ENCODE data around the gene CD4.

CD4 gene

DNA sequence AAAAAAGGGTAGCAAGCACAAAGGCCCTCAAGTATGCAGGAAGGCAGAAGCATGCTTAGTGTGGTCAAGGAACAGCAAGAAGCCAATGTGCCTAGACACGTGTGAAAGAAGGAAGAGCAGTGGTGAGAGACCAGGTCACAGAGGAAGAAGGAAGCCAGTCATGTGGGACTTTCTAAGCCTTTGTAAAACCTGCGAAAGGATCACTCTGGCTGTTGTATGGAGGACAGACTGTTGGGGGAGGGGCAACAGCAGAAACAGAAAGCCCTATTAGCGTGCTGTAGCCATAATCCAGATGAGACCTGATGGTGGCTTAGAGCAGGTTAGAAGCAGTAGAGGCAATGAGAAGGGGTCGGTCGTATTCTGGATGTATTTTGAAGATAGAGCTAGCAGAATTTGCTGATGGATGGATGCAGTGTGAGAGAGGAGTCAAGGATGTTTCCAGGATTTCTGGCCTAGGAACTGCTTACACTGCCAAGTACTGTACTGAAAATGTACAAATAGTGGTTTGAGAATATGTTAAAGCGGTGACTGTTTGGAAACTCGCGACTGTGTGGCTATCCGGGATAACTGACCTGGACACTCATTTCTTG, 30.7 kb upstream of the CD4 start:
- DNase-seq (ENCODE audit: low spot score) = no peak

DNA sequence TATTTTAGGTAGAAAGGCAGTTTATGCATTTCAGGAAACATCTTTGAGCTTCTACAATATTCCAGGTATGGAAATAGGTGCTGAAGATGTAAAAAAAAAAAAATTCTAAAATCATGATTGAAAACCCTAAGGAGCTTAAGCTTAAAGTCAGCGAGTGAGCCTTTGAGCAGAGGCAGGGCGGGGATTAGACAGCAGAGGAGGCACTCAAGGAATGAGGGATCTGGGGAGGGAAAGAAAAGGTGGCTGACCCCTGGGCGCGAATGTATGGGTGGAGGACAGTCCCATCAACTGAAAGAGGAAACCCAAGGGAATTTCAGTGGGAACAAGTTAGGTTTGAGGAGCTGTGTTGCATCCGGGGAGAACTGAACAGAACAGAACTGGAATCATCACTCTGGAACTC, 29.6 kb upstream of the CD4 start:
- TF ChIP-seq, protein P1, sequence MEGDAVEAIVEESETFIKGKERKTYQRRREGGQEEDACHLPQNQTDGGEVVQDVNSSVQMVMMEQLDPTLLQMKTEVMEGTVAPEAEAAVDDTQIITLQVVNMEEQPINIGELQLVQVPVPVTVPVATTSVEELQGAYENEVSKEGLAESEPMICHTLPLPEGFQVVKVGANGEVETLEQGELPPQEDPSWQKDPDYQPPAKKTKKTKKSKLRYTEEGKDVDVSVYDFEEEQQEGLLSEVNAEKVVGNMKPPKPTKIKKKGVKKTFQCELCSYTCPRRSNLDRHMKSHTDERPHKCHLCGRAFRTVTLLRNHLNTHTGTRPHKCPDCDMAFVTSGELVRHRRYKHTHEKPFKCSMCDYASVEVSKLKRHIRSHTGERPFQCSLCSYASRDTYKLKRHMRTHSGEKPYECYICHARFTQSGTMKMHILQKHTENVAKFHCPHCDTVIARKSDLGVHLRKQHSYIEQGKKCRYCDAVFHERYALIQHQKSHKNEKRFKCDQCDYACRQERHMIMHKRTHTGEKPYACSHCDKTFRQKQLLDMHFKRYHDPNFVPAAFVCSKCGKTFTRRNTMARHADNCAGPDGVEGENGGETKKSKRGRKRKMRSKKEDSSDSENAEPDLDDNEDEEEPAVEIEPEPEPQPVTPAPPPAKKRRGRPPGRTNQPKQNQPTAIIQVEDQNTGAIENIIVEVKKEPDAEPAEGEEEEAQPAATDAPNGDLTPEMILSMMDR (IDR thresholded peaks at IDR 0.05; ENCODE audit: extremely low read depth, missing control alignments) = no peak

More for the DNA sequence above, 30.7 kb upstream of the CD4 start:
- TF ChIP-seq, protein P1 (IDR thresholded peaks at IDR 0.05; ENCODE audit: extremely low read depth, missing control alignments) = no peak

DNA sequence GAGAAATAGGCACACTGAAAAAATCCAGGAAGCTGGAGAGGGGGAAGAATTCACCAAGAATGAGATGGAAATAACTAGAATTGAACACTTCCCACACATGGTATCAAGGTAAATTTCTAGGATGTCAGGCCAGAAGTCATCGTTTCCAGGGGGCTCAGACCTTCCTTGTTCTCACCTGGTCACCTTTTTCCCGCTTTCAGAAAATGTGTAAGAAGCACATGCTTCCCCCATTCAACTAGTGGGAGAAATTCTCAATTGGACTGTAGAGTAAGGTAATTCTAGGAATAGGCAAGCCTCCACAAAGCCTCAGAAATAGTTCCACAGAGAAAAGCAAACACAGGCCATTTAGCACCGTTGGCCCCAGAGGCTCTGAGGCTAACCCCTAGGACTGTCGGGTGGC, 25.9 kb upstream of the CD4 start:
- DNase-seq (ENCODE audit: low spot score) = no peak
- TF ChIP-seq, protein P1 (IDR thresholded peaks at IDR 0.05; ENCODE audit: extremely low read depth, missing control alignments) = no peak

More for the DNA sequence above, 29.6 kb upstream of the CD4 start:
- DNase-seq (ENCODE audit: low spot score) = no peak

DNA sequence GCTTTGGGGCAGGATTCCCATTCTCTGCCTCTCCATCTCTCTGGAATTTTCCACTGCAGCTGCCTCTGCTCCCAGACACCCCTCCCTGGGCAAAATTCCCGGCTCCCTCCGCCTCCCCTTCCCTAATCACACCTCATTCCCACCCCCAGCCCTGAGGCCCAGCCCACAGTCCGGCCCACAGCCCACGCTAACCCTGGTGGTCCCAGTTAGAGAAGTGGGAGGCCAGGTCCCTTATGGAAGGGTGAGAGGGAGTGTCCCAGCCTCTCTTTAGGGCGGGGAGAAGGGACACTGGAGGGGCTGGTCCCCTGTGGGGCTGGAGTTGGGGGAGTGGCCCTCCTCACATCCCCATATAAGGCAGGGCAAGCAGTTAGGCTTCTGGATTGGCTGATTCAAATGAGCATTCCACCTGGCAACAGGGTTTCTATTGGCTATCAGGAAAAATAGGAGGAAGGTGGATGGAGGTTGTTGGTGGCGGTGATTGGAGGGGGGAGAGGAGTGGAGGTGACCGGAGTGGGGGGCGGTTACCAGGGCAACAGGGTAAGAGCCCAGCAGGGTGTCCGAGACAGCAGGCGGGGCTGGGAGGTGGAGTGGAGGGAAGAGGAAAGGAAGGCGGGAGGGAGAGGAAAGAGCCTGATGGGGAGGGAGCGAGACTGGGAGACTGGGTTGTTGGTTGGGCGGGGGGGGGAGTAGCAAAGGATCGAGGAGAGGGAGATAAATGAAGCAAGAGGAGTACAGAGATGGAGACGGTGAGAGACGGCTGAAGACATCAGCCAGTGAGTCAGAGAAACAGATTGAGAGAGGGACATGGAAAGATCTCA, 25.1 kb upstream of the CD4 start:
- DNase-seq (ENCODE audit: low spot score) = peak; percentile 97
- TF ChIP-seq, protein P1 (IDR thresholded peaks at IDR 0.05; ENCODE audit: extremely low read depth, missing control alignments) = no peak

DNA sequence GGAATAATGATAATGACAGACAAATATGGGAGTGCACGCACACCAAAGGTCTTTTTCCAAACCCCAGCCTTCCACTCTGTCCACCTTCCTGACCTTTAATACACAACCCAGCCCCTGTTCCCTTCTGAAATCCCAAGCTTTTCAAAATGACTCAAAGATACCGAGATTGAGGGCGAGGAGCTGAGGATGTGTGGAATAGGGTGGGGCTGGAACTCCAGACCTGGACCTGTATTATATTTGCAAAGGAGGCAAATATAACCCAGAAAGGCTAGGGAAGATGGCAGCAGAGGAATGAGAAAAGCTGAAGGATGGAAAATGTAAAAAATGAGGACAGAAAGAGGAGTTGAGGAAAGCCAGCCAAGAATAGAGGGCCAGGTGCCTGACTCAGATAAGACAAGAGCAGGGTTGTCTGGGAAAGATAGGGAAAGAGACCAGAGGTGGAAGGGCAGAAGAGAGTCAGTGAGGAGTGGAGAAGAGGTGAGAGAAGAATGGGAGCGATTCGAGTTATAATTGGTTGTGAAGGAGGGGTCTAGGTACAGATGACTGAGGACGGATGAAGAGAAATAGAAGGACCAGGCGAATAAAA, 24.2 kb upstream of the CD4 start:
- TF ChIP-seq, protein P1 (IDR thresholded peaks at IDR 0.05; ENCODE audit: extremely low read depth, missing control alignments) = no peak

DNA sequence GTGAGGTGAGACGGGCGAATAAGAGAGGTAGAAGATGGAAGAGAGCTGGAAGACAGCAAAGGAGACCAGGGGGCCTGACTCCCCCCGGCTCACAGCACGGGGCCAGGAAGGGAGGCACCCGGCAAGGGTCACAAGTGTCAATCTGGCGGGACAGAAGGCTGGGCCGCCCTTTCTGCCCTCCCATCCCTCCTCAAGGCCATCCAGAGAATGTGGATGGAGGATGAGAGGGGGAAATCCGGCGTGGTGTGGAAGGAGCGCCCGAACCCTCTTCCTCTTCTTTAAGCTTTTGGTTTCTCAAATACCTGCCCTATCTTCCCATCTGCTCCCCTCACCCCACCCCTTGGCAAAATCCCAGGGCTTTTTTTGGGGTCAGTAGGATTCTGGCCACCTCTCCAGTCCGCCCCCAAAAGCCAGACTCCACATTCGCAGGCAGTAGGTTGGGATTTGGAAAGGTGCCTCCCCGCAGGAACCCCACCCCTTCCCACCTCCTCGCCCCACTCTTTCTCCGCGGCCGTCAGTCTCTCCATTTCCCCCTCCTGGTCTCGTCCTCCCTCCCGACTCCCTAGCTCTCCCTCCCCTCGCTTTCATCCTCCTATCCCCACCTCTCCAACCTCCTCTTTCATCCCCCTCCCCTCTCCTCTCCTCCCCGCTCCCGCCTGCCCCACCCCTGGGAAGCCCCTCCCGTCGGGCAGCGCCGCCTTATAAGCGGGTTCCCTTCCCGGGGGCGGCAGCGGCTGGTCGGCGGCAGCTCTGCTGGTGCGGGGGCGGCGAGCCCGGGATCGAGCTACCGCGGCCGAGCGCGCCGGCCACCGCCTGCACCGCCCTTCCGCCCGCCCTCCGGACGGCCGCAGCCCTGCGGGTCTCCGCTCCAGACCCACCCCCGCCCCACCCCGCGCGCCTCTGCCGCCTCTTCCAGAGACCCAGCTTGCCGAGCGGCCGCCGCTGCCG, 23.4 kb upstream of the CD4 start, which contains the start of gene PTMS:
Gene PTMS (plus strand): TSS at position 730 of the 948 bp plus-strand sequence. CDS start 343 bp downstream, outside the sequence.
- TF ChIP-seq, protein P1 (IDR thresholded peaks at IDR 0.05; ENCODE audit: extremely low read depth, missing control alignments) = no peak
- DNase-seq (ENCODE audit: low spot score) = peak; percentile 80

More for the DNA sequence above, 24.2 kb upstream of the CD4 start:
- DNase-seq (ENCODE audit: low spot score) = no peak
